B cell (primary cell): ENCODE data around the gene CDC45.

Source experiments
- EZH2 ChIP-seq: IDR thresholded peaks from 2 replicates; pipeline ENCODE4 v1.6.1; 2012; ENCODE audit warnings: borderline replicate concordance, low read depth, mild to moderate bottlenecking, moderate library complexity, low read length; ENCODE audit not compliant: insufficient read depth, poor library complexity, severe bottlenecking
- TF ChIP-seq, protein P1 (sequence below): fragments of 200-600 bp; IDR thresholded peaks from one replicate; pipeline ENCODE4 v1.8.0; 2022; ENCODE audit warnings: antibody characterized with exemption, mild to moderate bottlenecking

GRCh38 chr22:19545935-19546207, 66.2 kb downstream of the CDC45 start:
- TF ChIP-seq, protein P1, sequence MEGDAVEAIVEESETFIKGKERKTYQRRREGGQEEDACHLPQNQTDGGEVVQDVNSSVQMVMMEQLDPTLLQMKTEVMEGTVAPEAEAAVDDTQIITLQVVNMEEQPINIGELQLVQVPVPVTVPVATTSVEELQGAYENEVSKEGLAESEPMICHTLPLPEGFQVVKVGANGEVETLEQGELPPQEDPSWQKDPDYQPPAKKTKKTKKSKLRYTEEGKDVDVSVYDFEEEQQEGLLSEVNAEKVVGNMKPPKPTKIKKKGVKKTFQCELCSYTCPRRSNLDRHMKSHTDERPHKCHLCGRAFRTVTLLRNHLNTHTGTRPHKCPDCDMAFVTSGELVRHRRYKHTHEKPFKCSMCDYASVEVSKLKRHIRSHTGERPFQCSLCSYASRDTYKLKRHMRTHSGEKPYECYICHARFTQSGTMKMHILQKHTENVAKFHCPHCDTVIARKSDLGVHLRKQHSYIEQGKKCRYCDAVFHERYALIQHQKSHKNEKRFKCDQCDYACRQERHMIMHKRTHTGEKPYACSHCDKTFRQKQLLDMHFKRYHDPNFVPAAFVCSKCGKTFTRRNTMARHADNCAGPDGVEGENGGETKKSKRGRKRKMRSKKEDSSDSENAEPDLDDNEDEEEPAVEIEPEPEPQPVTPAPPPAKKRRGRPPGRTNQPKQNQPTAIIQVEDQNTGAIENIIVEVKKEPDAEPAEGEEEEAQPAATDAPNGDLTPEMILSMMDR, result no peak
- TF ChIP-seq EZH2, result no peak
